Spleen (tissue), 7 donors: ENCODE results near the gene FRYL.

Experiments
- CTCF ChIP-seq, 11 experiments: fragments of 200-600 bp in 7 of 11; fragments of 450-650 bp in 4 of 11; sonication (generic) in 4 of 11; IDR thresholded peaks in 8 of 11; conservative IDR thresholded peaks in 3 of 11; 1 replicate in 7 of 11; 2 replicates in 4 of 11; pipeline versions ENCODE4 v1.4.0 to v1.8.0; 2016 to 2021; ENCODE audit warnings: antibody characterized with exemption in 11 of 11, inconsistent platforms in 4 of 11, mild to moderate bottlenecking in 1 of 11
- POLR2A ChIP-seq, 3 donors: fragments of 450-650 bp; IDR thresholded peaks; one replicate each; pipeline ENCODE4 v1.5.1; 2017; ENCODE audit warnings: antibody characterized with exemption in 3 of 3, mild to moderate bottlenecking in 1 of 3
- donor health status: DM: no; HTN: no; CAD: no; lungs with moderate emphysema.
- donor health status: DM: no; HTN: no; CAD: no.
- donor health status: DM: no; HTN: no; CAD: no.

DNA sequence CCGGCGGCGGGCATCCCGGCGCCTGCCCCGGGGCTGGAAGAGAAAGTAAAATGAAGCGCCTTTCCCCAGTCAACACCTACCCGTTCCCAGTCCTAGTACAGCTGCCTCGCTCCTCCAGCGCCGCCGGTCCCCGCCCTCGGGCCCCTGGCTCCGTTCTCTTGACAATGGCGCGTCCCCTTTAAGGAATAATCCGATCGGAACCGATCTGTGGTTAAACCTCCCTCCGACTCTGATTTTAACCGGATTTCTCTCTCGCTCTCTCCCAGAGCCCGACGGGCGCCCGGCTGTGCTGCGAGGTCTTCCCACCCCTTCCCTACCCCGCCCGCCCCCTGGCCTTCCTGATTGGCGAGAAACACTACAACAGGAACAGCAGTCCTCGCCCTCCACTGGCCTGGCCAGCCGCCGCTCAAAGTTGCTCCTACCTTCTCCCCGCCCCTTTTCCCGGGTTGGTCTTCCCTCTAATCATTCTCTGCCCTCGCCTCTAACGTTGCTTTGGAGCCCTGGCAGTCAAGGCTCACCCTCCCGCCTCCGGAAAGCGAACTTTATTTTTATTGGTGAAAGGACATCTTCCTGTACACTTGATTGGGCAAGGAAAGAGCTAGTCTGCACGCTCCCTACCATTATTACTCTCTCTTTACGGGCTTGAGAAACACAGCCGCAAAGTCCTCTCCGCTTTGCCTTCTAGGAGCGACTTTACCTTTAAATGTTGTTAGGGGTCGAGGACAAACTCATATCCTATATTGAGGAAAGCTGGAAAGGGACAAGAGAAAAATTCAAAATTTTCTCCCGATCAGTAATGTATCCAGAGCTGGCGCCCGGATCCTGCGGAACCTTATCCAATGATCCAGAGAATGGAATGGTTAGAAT, at the start of gene FRYL:
- peak in 2 of 11 experiments; percentile 6 to 40 for TF ChIP-seq CTCF (IDR thresholded peaks at IDR 0.05 in 8 of 11, conservative IDR thresholded peaks at IDR 0.05 in 3 of 11)
- peak; percentile 14 to 68 (median 26) for TF ChIP-seq POLR2A (IDR thresholded peaks at IDR 0.05)
